Measurements from ENCODE around the gene PKIG. TPM values are rescaled to one million over a fixed set of nuclear protein-coding genes. Genes with fewer than 3 reads are reported as not detected.

The PKIG gene
- total and polyA plus RNA-seq, 2 experiments from 2014 or later, result 29.7 to 33.2 TPM

GRCh38 chr20:44615169-44615791 is 32.9 kb downstream of the PKIG start:
- H3K4me3 ChIP-seq, result no peak overlapping the region
- no peaks in the 10 kb centered on the region for H3K79me2 ChIP-seq (replicated peaks; ENCODE audit: insufficient read depth)
- H3K27me3 ChIP-seq (ENCODE audit: insufficient read depth), result peaks cover 36% of the 10 kb centered on the region
- H3K27me3 Mint-ChIP-seq (ENCODE audit: insufficient read depth, low read depth, poor library complexity), result peaks cover 16% of the 10 kb centered on the region
- no peaks in the 10 kb centered on the region for H3F3A ChIP-seq (replicated peaks; ENCODE audit: low read depth)
- H3K4me1 Mint-ChIP-seq, result peaks cover 37% of the 10 kb centered on the region
- no peak overlapping the region for H2AFZ ChIP-seq
- no peaks in the 10 kb centered on the region for H3K9me2 ChIP-seq (ENCODE audit: insufficient read depth)
- no peaks in the 10 kb centered on the region for H3K9me3 Mint-ChIP-seq
- H3K36me3 ChIP-seq (ENCODE audit: insufficient read depth), result no peaks in the 10 kb centered on the region
- H4K20me1 ChIP-seq (replicated peaks; ENCODE audit: insufficient read depth), result peaks cover 15% of the 10 kb centered on the region; the same call in 1 of the 2 replicates
- no peak overlapping the region; the same call in 1 of the 2 replicates for H3K27ac Mint-ChIP-seq
- H3K4me3 Mint-ChIP-seq, result no peak overlapping the region; the same call in 2 of the 3 replicates
- peaks cover 45% of the 10 kb centered on the region for H3K36me3 Mint-ChIP-seq (ENCODE audit: low read depth)
- peak; percentile 51 for ATAC-seq
- H3K4me1 ChIP-seq (ENCODE audit: insufficient read depth), result peaks cover 24% of the 10 kb centered on the region
- H3K27ac ChIP-seq (ENCODE audit: low read depth), result no peak overlapping the region
- H3K4me2 ChIP-seq, result no peak overlapping the region
- DNase-seq (ENCODE audit: low spot score), result peak; percentile 23
- TF ChIP-seq CTCF (conservative IDR thresholded peaks at IDR 0.05; ENCODE audit: low read depth in 2 of 2), result no peak
- TF ChIP-seq ZNF462 (CRISPR knock-in tag; IDR thresholded peaks at IDR 0.05), result no peak
- no peak for TF ChIP-seq POLR2AphosphoS5 (IDR thresholded peaks at IDR 0.05; ENCODE audit: low read depth)
- TF ChIP-seq ETS1 (IDR thresholded peaks at IDR 0.05), result no peak
- TF ChIP-seq CREB1 (CRISPR knock-in tag; IDR thresholded peaks at IDR 0.05; ENCODE audit: low read depth), result no peak
- no peak for TF ChIP-seq STAT1 (IDR thresholded peaks at IDR 0.05; ENCODE audit: unreplicated experiment)
- TF ChIP-seq JUNB (IDR thresholded peaks at IDR 0.05; ENCODE audit: unreplicated experiment), result no peak
- TF ChIP-seq EZH2phosphoT487 (IDR thresholded peaks at IDR 0.05; ENCODE audit: unreplicated experiment), result no peak
- no peak for TF ChIP-seq ZNF331 (CRISPR knock-in tag; IDR thresholded peaks at IDR 0.05; ENCODE audit: low read depth)

Data from GM23338 (cell line).